ENCODE data around the gene AKR7A3. TPM values are rescaled to one million over a fixed set of nuclear protein-coding genes. Genes with fewer than 3 reads are reported as not detected.
"Not testable (repeated sequence)": the region's sequence is repeated elsewhere in the genome, so short reads cannot be mapped to it uniquely, and the experiment has no call there.

AKR7A3 gene
- total and polyA plus RNA-seq, 2 of the 4 experiments (the other 2 are of a cell fraction) = 0.18 to 0.62 TPM

DNA sequence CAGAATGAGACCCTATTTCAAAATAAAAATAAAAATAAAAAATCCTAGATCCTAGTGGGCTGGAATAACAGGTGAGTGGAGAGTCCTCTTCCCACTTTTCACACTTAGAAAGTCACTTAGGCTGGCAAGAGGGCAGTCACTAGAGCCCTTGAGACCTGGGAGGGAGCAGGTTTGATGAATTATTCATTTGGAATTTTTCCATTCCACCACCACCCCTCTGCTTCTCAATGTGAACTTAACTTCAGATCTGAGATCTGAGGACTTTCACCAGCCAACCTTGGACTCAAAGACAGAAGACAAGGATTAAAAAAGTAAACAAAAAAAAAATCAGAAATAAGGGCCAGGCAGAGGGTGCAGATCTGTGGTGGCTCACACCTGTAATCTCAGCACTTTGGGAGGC lies 16.5 kb downstream of the AKR7A3 start:
- no peak overlapping the region for H3K27ac ChIP-seq (ENCODE audit: insufficient read depth, low read length)
- no peak overlapping the region for H3K4me2 ChIP-seq (ENCODE audit: low read depth, low read length)
- no peaks in the 10 kb centered on the region; the same call in 1 of the 2 replicates for H3K27me3 ChIP-seq (ENCODE audit: control insufficient read depth, insufficient read depth, low read length)
- BruUV-seq (replicated peaks) = no TSS peak
- H2BK15ac ChIP-seq (ENCODE audit: low read depth, low read length) = no peak overlapping the region
- H3K79me1 ChIP-seq (ENCODE audit: low read depth in 1 of 2, low read length in 2 of 2) = no peaks in the 10 kb centered on the region
- no peak overlapping the region for H3K23ac ChIP-seq (ENCODE audit: low read depth, low read length)
- no peak for TF ChIP-seq BHLHE40 (IDR thresholded peaks at IDR 0.05; ENCODE audit: low read depth, low read length)
- TF ChIP-seq FOS (IDR thresholded peaks at IDR 0.05; ENCODE audit: low read depth, low read length) = no peak
- TF ChIP-seq NFE2L2 (IDR thresholded peaks at IDR 0.05; ENCODE audit: low read depth, low read length) = no peak
- TF ChIP-seq, protein P1, sequence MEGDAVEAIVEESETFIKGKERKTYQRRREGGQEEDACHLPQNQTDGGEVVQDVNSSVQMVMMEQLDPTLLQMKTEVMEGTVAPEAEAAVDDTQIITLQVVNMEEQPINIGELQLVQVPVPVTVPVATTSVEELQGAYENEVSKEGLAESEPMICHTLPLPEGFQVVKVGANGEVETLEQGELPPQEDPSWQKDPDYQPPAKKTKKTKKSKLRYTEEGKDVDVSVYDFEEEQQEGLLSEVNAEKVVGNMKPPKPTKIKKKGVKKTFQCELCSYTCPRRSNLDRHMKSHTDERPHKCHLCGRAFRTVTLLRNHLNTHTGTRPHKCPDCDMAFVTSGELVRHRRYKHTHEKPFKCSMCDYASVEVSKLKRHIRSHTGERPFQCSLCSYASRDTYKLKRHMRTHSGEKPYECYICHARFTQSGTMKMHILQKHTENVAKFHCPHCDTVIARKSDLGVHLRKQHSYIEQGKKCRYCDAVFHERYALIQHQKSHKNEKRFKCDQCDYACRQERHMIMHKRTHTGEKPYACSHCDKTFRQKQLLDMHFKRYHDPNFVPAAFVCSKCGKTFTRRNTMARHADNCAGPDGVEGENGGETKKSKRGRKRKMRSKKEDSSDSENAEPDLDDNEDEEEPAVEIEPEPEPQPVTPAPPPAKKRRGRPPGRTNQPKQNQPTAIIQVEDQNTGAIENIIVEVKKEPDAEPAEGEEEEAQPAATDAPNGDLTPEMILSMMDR (conservative IDR thresholded peaks at IDR 0.05; ENCODE audit: low read depth, low read length) = no peak
- TF ChIP-seq SMC3 (IDR thresholded peaks at IDR 0.05; ENCODE audit: low read depth, low read length) = no peak
- intact Hi-C loops (cut with micrococcal nuclease) = no loop called here
- in situ Hi-C loops (cut with MboI; ENCODE audit: low sequenced_read_pairs) = no loop called here
- ATAC-seq (ENCODE audit: low read depth) (no peak), DNase-seq (no peak)
- H3K18ac ChIP-seq (ENCODE audit: low read depth, low read length) = no peak overlapping the region
- ChIA-PET CTCF (no interaction called here), POLR2A (ENCODE audit: unreplicated experiment) (interaction anchor here (0.6 kb wide), 1 partner anchor 214 kb away, joined by 14 read pairs; the partner anchor contains the start of gene CAPZB)
- H2AFZ ChIP-seq (replicated peaks; ENCODE audit: low read length, poor library complexity) = no peak overlapping the region
- no peaks in the 10 kb centered on the region for H3K9me1 ChIP-seq (ENCODE audit: insufficient read depth, low read length)
- H2BK20ac ChIP-seq (ENCODE audit: low read depth, low read length) = no peak overlapping the region
- H3K4me3 ChIP-seq (ENCODE audit: insufficient read depth, low read depth, low read length) = no peak overlapping the region
- no peak overlapping the region for H3K9ac ChIP-seq (ENCODE audit: low read depth, low read length)
- no peak overlapping the region for H3K14ac ChIP-seq (replicated peaks; ENCODE audit: low read depth, low read length)
- H4K91ac ChIP-seq (ENCODE audit: insufficient read depth, low read depth, low read length) = no peak overlapping the region
- H2AK9ac ChIP-seq (replicated peaks; ENCODE audit: low read depth, low read length, poor library complexity) = no peak overlapping the region
- no peak overlapping the region for H2AK5ac ChIP-seq (ENCODE audit: low read depth, low read length)
- H4K20me1 ChIP-seq (ENCODE audit: insufficient read depth, low read length) = no peaks in the 10 kb centered on the region
- H4K8ac ChIP-seq (ENCODE audit: low read depth in 2 of 2, low read length in 2 of 2) = no peak overlapping the region
- H2BK120ac ChIP-seq (ENCODE audit: low read depth, low read length) = no peak overlapping the region
- H3K56ac ChIP-seq (ENCODE audit: extremely low read depth, insufficient read depth, low read length) = no peak overlapping the region
- H3K4me1 ChIP-seq (ENCODE audit: control insufficient read depth, insufficient read depth, low read length) = no peaks in the 10 kb centered on the region
- H2BK5ac ChIP-seq (ENCODE audit: low read depth, low read length, poor library complexity, severe bottlenecking) = no peak overlapping the region
- H3K36me3 ChIP-seq (ENCODE audit: control insufficient read depth, insufficient read depth, low read length) = no peaks in the 10 kb centered on the region
- dilution Hi-C loops (cut with HindIII; ENCODE audit: low sequenced_read_pairs, unreplicated experiment) = no loop called here
- H4K5ac ChIP-seq (ENCODE audit: low read depth, low read length) = no peak overlapping the region
- H3K4ac ChIP-seq (ENCODE audit: low read depth, low read length) = no peak overlapping the region
- H3K9me3 ChIP-seq (ENCODE audit: control insufficient read depth, insufficient read depth, low read length) = no peaks in the 10 kb centered on the region; the same call in none of the 2 replicates

- ATAC-seq (ENCODE audit: low read depth); intact Hi-C loops (cut with micrococcal nuclease): not testable (repeated sequence)
Observed at GRCh38 chr1:19270343-19270730, 18.2 kb downstream of the AKR7A3 start.

More at GRCh38 chr1:19270343-19270730, 18.2 kb downstream of the AKR7A3 start:
- BruUV-seq (replicated peaks); H3K18ac ChIP-seq (ENCODE audit: low read depth, low read length); H4K20me1 ChIP-seq (ENCODE audit: insufficient read depth, low read length); H3K14ac ChIP-seq (replicated peaks; ENCODE audit: low read depth, low read length); H3K9me1 ChIP-seq (ENCODE audit: insufficient read depth, low read length); H3K4ac ChIP-seq (ENCODE audit: low read depth, low read length); H3K4me2 ChIP-seq (ENCODE audit: low read depth, low read length); H3K27me3 ChIP-seq (ENCODE audit: control insufficient read depth, insufficient read depth, low read length); H2BK20ac ChIP-seq (ENCODE audit: low read depth, low read length); H2AK5ac ChIP-seq (ENCODE audit: low read depth, low read length); H2AFZ ChIP-seq (replicated peaks; ENCODE audit: low read length, poor library complexity); H3K9ac ChIP-seq (ENCODE audit: low read depth, low read length); H4K5ac ChIP-seq (ENCODE audit: low read depth, low read length); H3K36me3 ChIP-seq (ENCODE audit: control insufficient read depth, insufficient read depth, low read length); in situ Hi-C loops (cut with MboI; ENCODE audit: low sequenced_read_pairs); H3K23ac ChIP-seq (ENCODE audit: low read depth, low read length); H2BK5ac ChIP-seq (ENCODE audit: low read depth, low read length, poor library complexity, severe bottlenecking); H4K8ac ChIP-seq (ENCODE audit: low read depth in 2 of 2, low read length in 2 of 2); H3K4me1 ChIP-seq (ENCODE audit: control insufficient read depth, insufficient read depth, low read length); H3K79me1 ChIP-seq (ENCODE audit: low read depth in 1 of 2, low read length in 2 of 2); H2BK15ac ChIP-seq (ENCODE audit: low read depth, low read length); CTCF ChIA-PET; H2BK120ac ChIP-seq (ENCODE audit: low read depth, low read length); DNase-seq; POLR2A ChIA-PET (ENCODE audit: unreplicated experiment); H2AK9ac ChIP-seq (replicated peaks; ENCODE audit: low read depth, low read length, poor library complexity); H3K56ac ChIP-seq (ENCODE audit: extremely low read depth, insufficient read depth, low read length); H3K27ac ChIP-seq (ENCODE audit: insufficient read depth, low read length); H3K4me3 ChIP-seq (ENCODE audit: insufficient read depth, low read depth, low read length); H3K9me3 ChIP-seq (ENCODE audit: control insufficient read depth, insufficient read depth, low read length); dilution Hi-C loops (cut with HindIII; ENCODE audit: low sequenced_read_pairs, unreplicated experiment); H4K91ac ChIP-seq (ENCODE audit: insufficient read depth, low read depth, low read length): not testable (repeated sequence)
- WGBS, 2 experiments (ENCODE audit: extremely low coverage in 2 of 2, insufficient read length in 1 of 2) = 93% methylated on average over 3 of the region's 6 CpGs; no CpG with 5 or more reads in 1 of the 2 experiments

Data from IMR-90 (cell line).